IPS-18a (cell line): Measurements from ENCODE around the gene FITM1.

Source experiments
- H3K27ac ChIP-seq: one replicate; pipeline ENCODE4 v1.5.1; 2013; ENCODE audit warnings: low read length
- H3K27me3 ChIP-seq: one replicate; pipeline ENCODE4 v1.6.1; 2013; ENCODE audit warnings: mild to moderate bottlenecking, low read length; ENCODE audit not compliant: control insufficient read depth, insufficient read depth
- H3K36me3 ChIP-seq: one replicate; pipeline ENCODE4 v1.6.1; 2013; ENCODE audit warnings: low read depth, low read length; ENCODE audit not compliant: control insufficient read depth
- H3K4me1 ChIP-seq: one replicate; pipeline ENCODE4 v1.6.1; 2013; ENCODE audit warnings: low read depth, low read length; ENCODE audit not compliant: control insufficient read depth
- H3K4me3 ChIP-seq: one replicate; pipeline ENCODE4 v1.5.1; 2013; ENCODE audit warnings: low read length
- H3K9ac ChIP-seq: one replicate; pipeline ENCODE4 v1.6.1; 2013; ENCODE audit warnings: mild to moderate bottlenecking, low read length, moderate library complexity
- H3K9me3 ChIP-seq: one replicate; pipeline ENCODE4 v1.6.1; 2013; ENCODE audit warnings: low read depth, low read length; ENCODE audit not compliant: control insufficient read depth

Gene FITM1, protein sequence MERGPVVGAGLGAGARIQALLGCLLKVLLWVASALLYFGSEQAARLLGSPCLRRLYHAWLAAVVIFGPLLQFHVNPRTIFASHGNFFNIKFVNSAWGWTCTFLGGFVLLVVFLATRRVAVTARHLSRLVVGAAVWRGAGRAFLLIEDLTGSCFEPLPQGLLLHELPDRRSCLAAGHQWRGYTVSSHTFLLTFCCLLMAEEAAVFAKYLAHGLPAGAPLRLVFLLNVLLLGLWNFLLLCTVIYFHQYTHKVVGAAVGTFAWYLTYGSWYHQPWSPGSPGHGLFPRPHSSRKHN

DNA sequence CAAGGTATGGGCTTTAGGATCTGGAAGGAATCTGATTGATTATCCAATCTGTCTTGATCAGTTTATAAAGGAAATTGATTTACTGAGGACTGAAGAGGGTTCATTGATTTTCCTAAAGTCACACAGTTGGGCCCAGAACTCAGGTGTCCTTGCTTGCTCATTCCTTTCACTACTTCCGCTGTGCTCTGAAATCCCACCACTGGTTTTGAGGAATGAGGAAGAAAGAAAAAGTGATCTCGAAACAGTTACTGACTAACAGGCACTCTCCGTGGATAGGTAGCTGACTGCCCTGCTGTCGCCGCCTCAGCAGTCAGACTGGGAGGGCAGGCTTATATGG lies at the start of gene FITM1:
Gene FITM1, plus strand, starts transcription at position 280 of the 337 bp plus-strand sequence. CDS start 905 bp downstream, outside the sequence.
- Histone ChIP-seq H3K4me1 (no peaks in the 10 kb centered on the region), H3K9ac (no peak within 1 kb of the TSS), H3K9me3 (no peaks in the 10 kb centered on the region), H3K27me3 (no peaks in the 10 kb centered on the region), H3K36me3 (no peaks in the 10 kb centered on the region), H3K4me3 (no peak within 1 kb of the TSS), H3K27ac (no peak within 1 kb of the TSS)

DNA sequence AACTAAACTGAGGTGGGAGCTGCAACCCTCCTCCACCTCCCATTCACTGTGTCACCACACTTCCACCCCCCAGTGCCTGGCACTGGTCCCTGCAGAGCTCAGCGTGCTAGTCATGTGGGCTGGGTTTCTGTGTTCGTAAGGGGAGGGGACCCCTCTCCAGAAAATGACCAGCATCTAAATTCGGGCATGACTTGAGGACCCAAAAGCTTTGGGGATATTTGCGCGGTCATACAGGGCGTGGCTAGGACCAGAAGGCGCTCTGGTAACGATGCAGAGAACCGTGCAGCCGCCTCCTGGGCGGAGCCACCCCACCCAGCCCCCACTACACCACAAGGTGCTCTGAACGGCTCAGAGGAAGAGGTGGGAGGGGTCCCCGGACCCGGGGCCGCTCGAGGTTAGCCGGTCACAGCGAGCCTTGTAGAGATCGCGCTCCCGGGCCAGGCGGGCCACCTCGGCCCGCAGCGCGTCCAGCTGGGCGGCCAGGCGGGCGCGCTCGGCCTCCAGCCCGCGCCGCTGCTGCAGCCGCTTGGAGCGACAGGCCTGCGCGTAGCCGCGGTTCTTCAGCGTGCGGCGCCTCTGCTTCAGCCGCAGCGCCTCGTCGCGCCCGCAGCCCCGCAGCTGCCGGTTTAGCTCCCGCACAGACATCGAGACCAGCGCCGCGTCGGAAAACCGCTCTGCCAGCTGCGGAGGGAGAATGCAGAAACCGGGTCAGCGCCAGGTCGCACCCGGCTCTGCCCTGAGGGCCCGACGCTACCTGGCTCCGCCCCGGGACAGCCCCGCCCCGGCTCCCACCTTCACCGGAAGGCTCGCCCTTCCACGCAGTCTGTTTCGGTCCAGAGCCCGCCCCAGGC lies 49.3 kb upstream of the FITM1 start:
- Histone ChIP-seq H3K4me1 (peaks cover 16% of the 10 kb centered on the region), H3K27me3 (peaks cover 22% of the 10 kb centered on the region), H3K9me3 (no peaks in the 10 kb centered on the region), H3K27ac (no peak overlapping the region), H3K36me3 (no peaks in the 10 kb centered on the region), H3K4me3 (peak overlapping the region; percentile 70), H3K9ac (peak overlapping the region; percentile 47)

DNA sequence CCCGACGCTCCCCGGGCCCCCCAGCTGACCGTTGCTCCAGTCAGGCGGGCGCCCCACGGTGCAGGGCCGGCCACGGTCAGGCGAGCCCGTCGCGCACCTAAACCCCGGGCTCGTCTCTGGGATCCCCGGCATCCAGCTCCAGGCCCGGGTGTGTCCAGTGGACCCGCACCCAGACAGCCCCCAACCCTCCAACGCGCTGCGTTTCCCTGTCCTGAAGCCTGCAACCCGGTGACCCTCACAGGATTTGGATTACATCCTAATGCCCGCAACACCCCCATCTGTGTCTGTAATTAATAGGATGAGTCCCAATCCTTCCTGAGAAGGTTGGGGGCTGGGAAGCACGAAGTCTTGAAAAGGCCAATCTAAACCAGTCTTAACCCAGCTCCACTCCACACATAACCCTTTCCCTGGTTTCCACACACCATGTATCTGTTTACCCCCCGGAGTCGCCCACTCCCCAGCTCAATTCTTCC lies 48.7 kb upstream of the FITM1 start:
- H3K27ac ChIP-seq: no peak overlapping the region

DNA sequence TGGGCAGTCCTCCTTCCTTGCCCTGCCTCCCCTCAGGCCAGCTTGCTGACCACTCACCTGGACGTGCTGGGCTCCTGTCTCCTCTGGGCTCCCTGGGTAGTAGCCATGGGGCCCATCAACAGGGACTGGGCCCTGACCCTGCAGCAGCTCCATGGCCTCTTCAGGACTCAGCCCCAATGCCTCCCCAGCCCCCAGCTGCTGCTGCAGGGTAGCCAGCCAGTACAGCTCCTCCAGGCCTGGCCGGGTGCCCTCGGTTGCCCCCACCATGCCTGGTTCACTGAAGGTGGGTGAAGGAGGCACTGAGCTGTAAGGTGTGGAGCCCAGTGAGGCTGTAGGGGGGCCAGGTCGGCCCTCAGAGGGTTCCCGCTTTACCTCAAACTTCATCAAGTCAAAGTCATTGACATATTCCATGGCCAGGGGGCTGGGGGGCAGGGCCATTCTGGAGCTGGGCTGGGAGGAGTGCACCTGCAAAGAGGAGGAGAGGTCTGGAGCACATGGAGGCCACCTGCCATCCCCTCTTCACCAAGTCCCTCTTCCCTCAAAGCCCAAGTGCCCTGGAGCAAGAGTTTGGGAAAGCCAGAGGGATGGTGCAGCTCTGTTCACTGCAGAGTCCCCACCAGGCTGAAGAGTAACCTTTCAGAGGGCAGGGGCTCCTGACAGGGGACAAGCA lies 47.9 kb upstream of the FITM1 start:
- H3K27ac ChIP-seq: no peak overlapping the region
- H3K4me1 ChIP-seq: peaks cover 16% of the 10 kb centered on the region
- no peak overlapping the region for H3K4me3 ChIP-seq
- H3K36me3 ChIP-seq: no peaks in the 10 kb centered on the region
- H3K27me3 ChIP-seq: peaks cover 22% of the 10 kb centered on the region
- no peak overlapping the region for H3K9ac ChIP-seq
- no peaks in the 10 kb centered on the region for H3K9me3 ChIP-seq

More for the DNA sequence above, 48.7 kb upstream of the FITM1 start:
- Histone ChIP-seq H3K9ac (peak overlapping the region; percentile 47), H3K27me3 (peaks cover 22% of the 10 kb centered on the region), H3K9me3 (no peaks in the 10 kb centered on the region), H3K36me3 (no peaks in the 10 kb centered on the region), H3K4me3 (peak overlapping the region; percentile 70), H3K4me1 (peaks cover 16% of the 10 kb centered on the region)

DNA sequence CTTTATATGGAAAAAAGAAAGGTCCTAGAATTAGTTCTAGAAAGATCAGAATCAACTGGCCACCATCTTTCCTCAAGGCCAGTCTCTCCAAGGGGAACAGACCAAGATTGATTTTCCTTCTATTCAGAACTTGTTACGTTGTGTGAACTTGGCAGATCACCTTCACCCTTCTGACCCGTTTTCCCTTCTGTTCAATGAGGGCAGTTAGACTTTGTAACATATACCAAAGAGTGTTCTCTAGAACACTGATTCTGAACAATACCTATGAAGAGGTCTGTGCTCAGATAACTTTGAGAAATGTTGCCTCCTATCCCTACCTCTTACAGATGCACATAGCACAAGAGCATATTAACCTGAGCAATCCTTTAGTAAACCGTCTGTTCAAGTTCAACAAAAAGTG lies 47.0 kb upstream of the FITM1 start:
- Histone ChIP-seq H3K36me3 (no peaks in the 10 kb centered on the region), H3K9ac (no peak overlapping the region), H3K27ac (no peak overlapping the region), H3K4me1 (peaks cover 16% of the 10 kb centered on the region), H3K27me3 (peaks cover 22% of the 10 kb centered on the region), H3K4me3 (no peak overlapping the region), H3K9me3 (no peaks in the 10 kb centered on the region)

DNA sequence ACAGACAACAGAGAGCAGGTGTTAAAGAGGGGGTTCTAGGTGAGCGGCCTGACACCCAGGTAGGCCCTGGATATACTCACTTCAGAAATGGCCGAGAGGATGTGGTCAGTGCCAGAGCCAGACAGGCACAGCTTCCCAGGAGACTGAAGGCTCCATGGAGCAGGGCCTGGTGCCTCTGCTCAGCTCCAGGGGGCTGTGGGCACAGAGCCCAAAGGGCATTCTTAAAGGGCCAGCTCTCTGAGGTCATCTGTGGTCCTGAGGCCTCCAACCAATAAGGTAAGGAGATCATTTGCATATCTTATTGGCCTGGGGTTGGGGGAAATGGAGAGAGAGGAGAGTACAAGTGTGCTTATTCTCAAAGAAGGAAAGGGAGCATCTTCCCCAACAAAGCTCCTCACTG lies 46.0 kb upstream of the FITM1 start:
- H3K27ac ChIP-seq: no peak overlapping the region
- no peak overlapping the region for H3K4me3 ChIP-seq
- no peaks in the 10 kb centered on the region for H3K9me3 ChIP-seq
- no peak overlapping the region for H3K9ac ChIP-seq
- H3K27me3 ChIP-seq: peaks cover 22% of the 10 kb centered on the region
- peaks cover 12% of the 10 kb centered on the region for H3K4me1 ChIP-seq
- no peaks in the 10 kb centered on the region for H3K36me3 ChIP-seq

DNA sequence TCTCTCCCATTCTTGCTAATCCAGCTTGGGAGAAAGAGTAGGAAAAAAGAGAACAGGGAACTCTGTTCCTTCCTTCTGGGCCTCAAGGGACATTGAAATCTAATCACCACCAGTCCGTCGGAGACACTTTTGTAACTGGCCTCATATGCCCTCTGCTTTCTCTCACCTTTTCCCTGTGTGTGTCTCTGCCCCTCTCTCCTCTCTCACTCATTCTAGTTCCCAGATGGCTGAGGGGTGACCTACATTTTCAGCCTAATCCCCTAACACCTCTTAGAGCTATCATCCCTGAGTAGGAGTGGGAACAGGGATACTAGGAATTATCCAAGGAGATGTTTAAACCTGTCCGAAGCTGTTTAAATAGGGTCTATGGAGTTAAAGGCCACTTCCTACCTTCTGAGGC lies 45.2 kb upstream of the FITM1 start:
- H3K27ac ChIP-seq: no peak overlapping the region
- H3K9me3 ChIP-seq: no peaks in the 10 kb centered on the region
- H3K4me3 ChIP-seq: no peak overlapping the region

DNA sequence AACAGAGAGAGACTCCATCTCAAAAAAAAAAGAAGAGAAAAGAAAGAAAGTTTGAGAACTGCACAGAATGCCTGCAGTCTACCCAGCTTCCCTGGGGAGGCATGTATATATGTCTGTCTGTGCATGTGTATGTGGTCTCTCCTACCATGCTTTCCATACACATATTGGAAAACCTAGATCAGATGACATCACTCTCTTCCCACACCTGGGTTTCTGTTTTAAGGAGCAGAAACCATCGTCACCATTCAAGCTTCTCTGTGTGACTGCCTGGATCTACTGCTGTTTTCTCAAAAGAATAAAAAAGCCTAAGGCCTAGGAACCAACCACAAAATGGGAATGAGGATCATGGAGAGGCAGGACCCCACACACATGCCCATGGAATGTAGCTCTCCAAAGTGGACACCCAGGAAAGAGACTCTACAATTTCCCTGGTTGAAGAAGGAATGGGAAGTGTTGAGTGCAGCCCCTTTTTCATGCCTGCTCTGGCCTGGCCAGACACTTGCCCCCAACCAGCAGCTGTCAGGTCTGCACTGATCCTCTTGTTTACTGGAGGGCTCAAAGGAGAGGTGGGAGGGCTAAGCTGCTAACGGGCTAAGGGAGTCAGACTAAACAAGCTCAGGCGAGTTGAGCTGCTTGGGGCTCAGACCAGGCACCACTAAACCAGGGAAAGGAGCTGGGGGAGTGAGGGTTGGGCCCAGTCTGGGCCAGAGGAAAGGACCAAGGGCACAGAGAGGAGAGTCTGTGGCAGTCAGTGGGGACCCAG lies 44.1 kb upstream of the FITM1 start:
- Histone ChIP-seq H3K4me3 (no peak overlapping the region), H3K27me3 (peaks cover 22% of the 10 kb centered on the region), H3K9me3 (no peaks in the 10 kb centered on the region)

More for the DNA sequence above, 45.2 kb upstream of the FITM1 start:
- peaks cover 22% of the 10 kb centered on the region for H3K27me3 ChIP-seq
- H3K4me1 ChIP-seq: peaks cover 7% of the 10 kb centered on the region
- no peaks in the 10 kb centered on the region for H3K36me3 ChIP-seq
- no peak overlapping the region for H3K9ac ChIP-seq

DNA sequence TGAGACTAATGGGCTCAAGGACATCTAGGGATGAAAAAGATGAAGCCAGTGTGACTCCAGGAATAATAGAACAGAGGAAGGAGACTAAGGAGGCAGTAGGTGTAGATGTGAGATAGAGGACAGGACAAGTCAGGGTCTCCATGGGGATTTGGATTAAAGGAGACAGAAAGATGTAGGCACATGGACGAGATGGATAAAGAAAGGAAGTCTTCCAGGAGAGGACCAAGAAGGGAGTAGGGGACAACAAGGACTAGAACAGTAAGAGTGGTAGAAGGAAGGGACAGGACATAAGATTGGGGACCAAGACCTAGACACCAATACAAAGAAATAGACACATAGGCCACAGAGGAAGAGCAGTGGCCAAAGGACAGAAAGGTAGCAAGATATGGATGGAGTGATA lies 43.5 kb upstream of the FITM1 start:
- H3K4me3 ChIP-seq: no peak overlapping the region
- H3K27me3 ChIP-seq: peaks cover 18% of the 10 kb centered on the region
- H3K9ac ChIP-seq: no peak overlapping the region

More for the DNA sequence above, 44.1 kb upstream of the FITM1 start:
- Histone ChIP-seq H3K4me1 (no peaks in the 10 kb centered on the region), H3K36me3 (no peaks in the 10 kb centered on the region), H3K27ac (no peak overlapping the region), H3K9ac (no peak overlapping the region)

DNA sequence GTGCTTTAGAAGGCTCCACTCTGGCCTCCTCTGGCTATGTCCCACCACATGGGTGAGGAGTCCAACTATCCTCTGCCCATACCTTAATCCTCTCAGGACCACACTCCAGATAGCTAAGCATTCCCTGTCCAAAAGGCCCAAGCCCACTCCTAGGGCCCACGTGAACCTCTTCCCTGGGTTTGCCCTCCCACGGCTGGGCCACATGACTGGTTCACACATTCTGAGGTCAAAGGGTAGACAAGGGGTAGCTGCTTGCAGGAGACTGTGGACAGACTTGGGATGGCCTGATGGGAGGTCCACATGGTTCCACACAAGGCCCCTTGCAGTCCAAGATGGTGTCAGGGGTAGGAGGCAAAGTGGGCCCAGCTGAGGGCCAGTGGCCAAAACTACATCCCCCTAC lies 42.4 kb upstream of the FITM1 start:
- H3K4me3 ChIP-seq: no peak overlapping the region

More for the DNA sequence above, 43.5 kb upstream of the FITM1 start:
- no peaks in the 10 kb centered on the region for H3K4me1 ChIP-seq
- H3K27ac ChIP-seq: no peak overlapping the region
- H3K9me3 ChIP-seq: no peaks in the 10 kb centered on the region
- no peaks in the 10 kb centered on the region for H3K36me3 ChIP-seq

DNA sequence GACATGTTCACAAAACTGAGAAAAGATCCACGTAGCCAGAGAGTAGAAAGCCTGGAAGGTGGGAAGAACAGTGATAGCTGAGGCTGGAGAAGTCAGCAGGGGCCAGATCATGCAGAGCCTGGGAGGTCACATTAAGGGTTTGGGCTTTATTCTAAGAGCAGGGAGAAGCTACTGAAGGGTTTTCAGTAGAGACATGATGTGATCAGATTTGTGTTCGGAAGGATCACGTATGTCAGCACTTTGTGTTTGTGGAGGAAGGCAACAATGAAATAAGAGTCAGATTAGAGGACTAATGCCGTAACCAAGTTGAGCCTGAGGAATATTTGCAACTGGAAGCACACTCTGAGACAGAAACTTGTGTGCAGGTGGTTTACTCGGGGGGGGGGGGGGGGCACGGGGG lies 40.6 kb upstream of the FITM1 start:
- Histone ChIP-seq H3K4me1 (peaks cover 7% of the 10 kb centered on the region), H3K27me3 (no peaks in the 10 kb centered on the region), H3K36me3 (no peaks in the 10 kb centered on the region), H3K27ac (no peak overlapping the region), H3K9me3 (no peaks in the 10 kb centered on the region), H3K9ac (no peak overlapping the region), H3K4me3 (no peak overlapping the region)

More for the DNA sequence above, 42.4 kb upstream of the FITM1 start:
- H3K9ac ChIP-seq: no peak overlapping the region
- no peaks in the 10 kb centered on the region for H3K9me3 ChIP-seq
- peaks cover 7% of the 10 kb centered on the region for H3K27me3 ChIP-seq
- H3K27ac ChIP-seq: no peak overlapping the region
- peaks cover under 1% of the 10 kb centered on the region for H3K4me1 ChIP-seq
- H3K36me3 ChIP-seq: no peaks in the 10 kb centered on the region
